IMR-90 (cell line): ENCODE measurements around the gene NT5DC1. TPM values are rescaled to one million over a fixed set of nuclear protein-coding genes. Genes with fewer than 3 reads are reported as not detected.

ENCODE experiments used
- ATAC-seq: fragments of 200-7000 bp; cut with Tn5 transposase; 2 replicates; pipeline ENCODE4 v1.9.1; 2020; ENCODE audit warnings: low read depth, mild to moderate bottlenecking, moderate library complexity
- BruUV-seq: library from RNA; stranded (reverse); fragments of 400-500 nt; replicated peaks from 2 replicates; lab custom pipeline; 2021; lab: Mats Ljungman, UMichigan
- CTCF ChIA-PET: fragments of 300-600 bp; formaldehyde crosslinking; extraction: SDS; loops from one replicate; lab custom pipeline; 2021; ENCODE audit warnings: antibody characterized with exemption; lab: Yijun Ruan, JAX
- POLR2A ChIA-PET: fragments of 300-600 bp; sonication (Branson Sonifier 250); formaldehyde crosslinking; loops from one replicate; lab custom pipeline; 2022; ENCODE audit warnings: antibody characterized with exemption; ENCODE audit not compliant: unreplicated experiment; lab: Charles Lee
- DNase-seq: peaks from one replicate; pipeline ENCODE4 v3.0.0; 2013
- H2AFZ ChIP-seq: replicated peaks from 2 replicates; pipeline ENCODE3; 2013; ENCODE audit warnings: low read length, mild to moderate bottlenecking; ENCODE audit not compliant: poor library complexity
- H2AK5ac ChIP-seq: 2 replicates; pipeline ENCODE4 v1.6.1; 2013; ENCODE audit warnings: low read depth, low read length, inconsistent platforms
- H2AK9ac ChIP-seq: replicated peaks from 2 replicates; pipeline ENCODE3; 2013; ENCODE audit warnings: mild to moderate bottlenecking, low read depth, low read length, moderate library complexity; ENCODE audit not compliant: poor library complexity
- H2BK120ac ChIP-seq: 2 replicates; pipeline ENCODE4 v1.6.1; 2013; ENCODE audit warnings: low read depth, low read length, inconsistent platforms
- H2BK15ac ChIP-seq: 3 replicates; pipeline ENCODE4 v1.6.1; 2013; ENCODE audit warnings: low read depth, low read length, inconsistent platforms
- H2BK20ac ChIP-seq: 2 replicates; pipeline ENCODE4 v1.6.1; 2013; ENCODE audit warnings: low read depth, mild to moderate bottlenecking, inconsistent platforms, low read length, moderate library complexity
- H2BK5ac ChIP-seq: 2 replicates; pipeline ENCODE4 v1.6.1; 2013; ENCODE audit warnings: mild to moderate bottlenecking, low read depth, low read length, inconsistent platforms; ENCODE audit not compliant: poor library complexity, severe bottlenecking
- H3K14ac ChIP-seq: replicated peaks from 2 replicates; pipeline ENCODE4 v1.6.1; 2013; ENCODE audit warnings: low read depth, low read length, inconsistent platforms
- H3K18ac ChIP-seq: 2 replicates; pipeline ENCODE4 v1.6.1; 2013; ENCODE audit warnings: low read depth, low read length, control low read depth
- H3K23ac ChIP-seq: 2 replicates; pipeline ENCODE4 v1.6.1; 2013; ENCODE audit warnings: low read depth, low read length, inconsistent platforms
- H3K27ac ChIP-seq: 2 replicates; pipeline ENCODE4 v1.5.1; 2013; ENCODE audit warnings: mild to moderate bottlenecking, control low read depth, low read length; ENCODE audit not compliant: insufficient read depth
- H3K27me3 ChIP-seq: 2 replicates; pipeline ENCODE4 v1.6.1; 2013; ENCODE audit warnings: low read length; ENCODE audit not compliant: control insufficient read depth, insufficient read depth
- H3K36me3 ChIP-seq: 2 replicates; pipeline ENCODE4 v1.6.1; 2013; ENCODE audit warnings: low read length, mixed read lengths; ENCODE audit not compliant: control insufficient read depth, insufficient read depth
- H3K4ac ChIP-seq: 2 replicates; pipeline ENCODE4 v1.6.1; 2013; ENCODE audit warnings: low read depth, low read length, inconsistent platforms
- H3K4me1 ChIP-seq: 2 replicates; pipeline ENCODE4 v1.6.1; 2013; ENCODE audit warnings: low read length, mixed read lengths; ENCODE audit not compliant: control insufficient read depth, insufficient read depth
- H3K4me2 ChIP-seq: 2 replicates; pipeline ENCODE4 v1.6.1; 2013; ENCODE audit warnings: low read depth, mild to moderate bottlenecking, control low read depth, low read length, moderate library complexity
- H3K4me3 ChIP-seq: 2 replicates; pipeline ENCODE4 v1.5.1; 2013; ENCODE audit warnings: low read depth, mild to moderate bottlenecking, control low read depth, low read length, moderate library complexity; ENCODE audit not compliant: insufficient read depth
- H3K56ac ChIP-seq: 2 replicates; pipeline ENCODE4 v1.6.1; 2013; ENCODE audit warnings: low read length, inconsistent platforms; ENCODE audit not compliant: insufficient read depth; ENCODE audit errors: extremely low read depth
- H3K79me1 ChIP-seq, 2 experiments: 2 replicates each; pipeline ENCODE4 v1.6.1; 2013; ENCODE audit warnings: low read length in 2 of 2, inconsistent platforms in 1 of 2, low read depth in 1 of 2
- H3K9ac ChIP-seq: 2 replicates; pipeline ENCODE4 v1.6.1; 2013; ENCODE audit warnings: low read depth, low read length, control low read depth
- H3K9me1 ChIP-seq: 2 replicates; pipeline ENCODE4 v1.6.1; 2013; ENCODE audit warnings: low read length, inconsistent platforms; ENCODE audit not compliant: insufficient read depth
- H3K9me3 ChIP-seq: 2 replicates; pipeline ENCODE4 v1.6.1; 2013; ENCODE audit warnings: low read length; ENCODE audit not compliant: control insufficient read depth, insufficient read depth
- H4K20me1 ChIP-seq: 2 replicates; pipeline ENCODE4 v1.6.1; 2013; ENCODE audit warnings: low read length, inconsistent platforms; ENCODE audit not compliant: insufficient read depth
- H4K5ac ChIP-seq: 2 replicates; pipeline ENCODE4 v1.6.1; 2013; ENCODE audit warnings: mild to moderate bottlenecking, low read depth, low read length, control low read depth
- H4K8ac ChIP-seq, 2 experiments: 2 replicates each; pipeline ENCODE4 v1.6.1; 2013; ENCODE audit warnings: low read depth in 2 of 2, low read length in 2 of 2, control low read depth in 1 of 2, inconsistent platforms in 1 of 2
- H4K91ac ChIP-seq: 2 replicates; pipeline ENCODE4 v1.6.1; 2013; ENCODE audit warnings: low read depth, low read length, inconsistent platforms; ENCODE audit not compliant: insufficient read depth
- BHLHE40 ChIP-seq: fragments of 150-350 bp; IDR thresholded peaks from 2 replicates; pipeline ENCODE4 v1.6.1; 2016; ENCODE audit warnings: mild to moderate bottlenecking, low read depth, low read length
- CEBPB ChIP-seq: IDR thresholded peaks from 2 replicates; pipeline ENCODE4 v1.6.1; 2012; ENCODE audit warnings: low read depth, low read length, improper control_type of control experiment
- CHD1 ChIP-seq: IDR thresholded peaks from 2 replicates; pipeline ENCODE4 v1.6.1; 2012; ENCODE audit warnings: low read depth, low read length, improper control_type of control experiment
- CTCF ChIP-seq: conservative IDR thresholded peaks from 2 replicates; pipeline ENCODE4 v1.5.1; 2012; ENCODE audit warnings: mild to moderate bottlenecking, low read depth, low read length, improper control_type of control experiment
- ELK1 ChIP-seq: fragments of 150-350 bp; IDR thresholded peaks from 2 replicates; pipeline ENCODE4 v1.6.1; 2016; ENCODE audit warnings: low read depth, mild to moderate bottlenecking, low read length, moderate library complexity, borderline replicate concordance
- FOS ChIP-seq: fragments of 150-350 bp; IDR thresholded peaks from 2 replicates; pipeline ENCODE4 v1.6.1; 2016; ENCODE audit warnings: low read depth, low read length
- MAFK ChIP-seq: IDR thresholded peaks from 2 replicates; pipeline ENCODE4 v1.6.1; 2012; ENCODE audit warnings: low read depth, low read length, improper control_type of control experiment
- MAZ ChIP-seq: IDR thresholded peaks from 2 replicates; pipeline ENCODE4 v1.6.1; 2012; ENCODE audit warnings: low read depth, mild to moderate bottlenecking, low read length, improper control_type of control experiment, moderate library complexity, borderline replicate concordance
- MXI1 ChIP-seq: IDR thresholded peaks from 2 replicates; pipeline ENCODE4 v1.6.1; 2012; ENCODE audit warnings: low read depth, mild to moderate bottlenecking, low read length, moderate library complexity, borderline replicate concordance
- NFE2L2 ChIP-seq: fragments of 150-350 bp; IDR thresholded peaks from 2 replicates; pipeline ENCODE4 v1.6.1; 2016; ENCODE audit warnings: low read depth, mild to moderate bottlenecking, low read length
- POLR2A ChIP-seq: IDR thresholded peaks from 2 replicates; pipeline ENCODE4 v1.6.1; 2012; ENCODE audit warnings: mild to moderate bottlenecking, low read depth, low read length
- RAD21 ChIP-seq: IDR thresholded peaks from 2 replicates; pipeline ENCODE4 v1.6.1; 2012; ENCODE audit warnings: low read length, improper control_type of control experiment
- RCOR1 ChIP-seq: IDR thresholded peaks from 2 replicates; pipeline ENCODE4 v1.6.1; 2012; ENCODE audit warnings: mild to moderate bottlenecking, low read length, improper control_type of control experiment; ENCODE audit not compliant: insufficient replicate concordance
- RFX5 ChIP-seq: IDR thresholded peaks from 2 replicates; pipeline ENCODE4 v1.8.0; 2012; ENCODE audit warnings: low read depth, mild to moderate bottlenecking, low read length, moderate library complexity
- SMC3 ChIP-seq: fragments of 150-350 bp; IDR thresholded peaks from 2 replicates; pipeline ENCODE4 v1.6.1; 2016; ENCODE audit warnings: low read depth, mild to moderate bottlenecking, antibody characterized with exemption, low read length, moderate library complexity
- USF2 ChIP-seq: fragments of 150-350 bp; IDR thresholded peaks from 2 replicates; pipeline ENCODE4 v1.6.1; 2017; ENCODE audit warnings: mild to moderate bottlenecking, antibody characterized with exemption, low read length, low read depth
- WGBS, 2 experiments: methylation state at CpG; one replicate each; pipeline versions ENCODE4 v1.1.5 to v1.1.7; 2013; ENCODE audit warnings: missing lambda C conversion rate in 2 of 2; ENCODE audit not compliant: insufficient read length in 1 of 2; ENCODE audit errors: extremely low coverage in 2 of 2; 5-methylcytosine and 5-hydroxymethylcytosine counted together
- dilution Hi-C: fragments of 300-500 bp; cut with HindIII; formaldehyde crosslinking; loops from one replicate; pipeline ENCODE4 v1.14.3; 2018; ENCODE audit warnings: low sequenced_read_pairs; ENCODE audit not compliant: unreplicated experiment
- in situ Hi-C: fragments of 300-500 bp; cut with MboI; formaldehyde crosslinking; loops from 3 replicates; pipeline ENCODE4 v1.14.3; 2019; ENCODE audit warnings: low sequenced_read_pairs, inconsistent platforms, mixed read lengths
- intact Hi-C: fragments of 100-400 bp; cut with micrococcal nuclease; formaldehyde crosslinking; loops from 2 replicates; pipeline ENCODE4 v1.10.0; 2022
- polyA plus RNA-seq, 3 experiments: library from polyadenylated mRNA; depleted of rRNA; stranded (reverse); fragments of >200 nt; gene quantifications; 2 replicates each; pipeline ENCODE4 v1.2.3, GENCODE V29; 2012; ENCODE audit warnings: low replicate concordance in 1 of 3
- total RNA-seq: library from RNA; depleted of rRNA; stranded (reverse); fragments of >200 nt; gene quantifications from 2 replicates; pipeline ENCODE4 v1.2.3, GENCODE V29; 2012

NT5DC1 gene
- total and polyA plus RNA-seq, 2 of the 4 experiments (the other 2 are of a cell fraction) = 11.7 to 16.8 TPM

GRCh38 chr6:116165596-116165995 lies 64.9 kb downstream of the NT5DC1 start:
- H3K9me3 ChIP-seq = no peaks in the 10 kb centered on the region
- no peak overlapping the region for H3K56ac ChIP-seq
- BruUV-seq = no TSS peak
- H3K4ac ChIP-seq = no peak overlapping the region
- WGBS, 2 experiments = no CpG with 5 or more reads among the region's 1 CpG
- TF ChIP-seq POLR2A (no peak), NFE2L2 (no peak), BHLHE40 (no peak), ELK1 (no peak), USF2 (no peak), RCOR1 (no peak), SMC3 (no peak), MAFK (no peak), RFX5 (no peak), CHD1 (no peak), MAZ (no peak), CEBPB (no peak), RAD21 (no peak), CTCF (no peak), MXI1 (no peak), FOS (no peak)
- no peak overlapping the region for H3K14ac ChIP-seq
- H2AFZ ChIP-seq = no peak overlapping the region
- H3K23ac ChIP-seq = no peak overlapping the region
- intact Hi-C loops = no loop called here
- ChIA-PET CTCF (no interaction called here), POLR2A (no interaction called here)
- H3K4me1 ChIP-seq = no peaks in the 10 kb centered on the region
- H3K36me3 ChIP-seq = no peaks in the 10 kb centered on the region
- no peak overlapping the region for H4K91ac ChIP-seq
- H3K18ac ChIP-seq = no peak overlapping the region
- H4K8ac ChIP-seq = no peak overlapping the region
- H3K27me3 ChIP-seq = no peaks in the 10 kb centered on the region
- no peak overlapping the region for H2AK5ac ChIP-seq
- dilution Hi-C loops = no loop called here
- H2AK9ac ChIP-seq = peak overlapping the region; percentile 42
- H2BK20ac ChIP-seq = no peak overlapping the region
- no peak overlapping the region for H3K4me3 ChIP-seq
- no peak overlapping the region for H2BK120ac ChIP-seq
- H4K20me1 ChIP-seq = no peaks in the 10 kb centered on the region
- H3K9me1 ChIP-seq = no peaks in the 10 kb centered on the region
- in situ Hi-C loops = no loop called here
- H3K79me1 ChIP-seq = peaks cover 0 to 3% of the 10 kb centered on the region in 2 experiments; a peak in 1 of 4 replicates
- DNase-seq (no peak), ATAC-seq (no peak)
- H2BK15ac ChIP-seq = no peak overlapping the region
- H3K9ac ChIP-seq = no peak overlapping the region
- no peak overlapping the region for H2BK5ac ChIP-seq
- no peak overlapping the region for H3K4me2 ChIP-seq
- no peak overlapping the region for H4K5ac ChIP-seq
- no peak overlapping the region for H3K27ac ChIP-seq
